ACHN (cell line): ENCODE data around the gene HS6ST2.

Experiments used
- DNase-seq: peaks from one replicate; pipeline ENCODE4 v3.0.0-alpha.2; 2015
- in situ Hi-C: cut with HindIII; loops from 2 replicates; pipeline ENCODE4 v1.10.0; 2017; ENCODE audit warnings: low sequenced_read_pairs, low pct_ligation_motif_present, low pct_unique_long_range_greater_than_20kb

HS6ST2 gene

DNA sequence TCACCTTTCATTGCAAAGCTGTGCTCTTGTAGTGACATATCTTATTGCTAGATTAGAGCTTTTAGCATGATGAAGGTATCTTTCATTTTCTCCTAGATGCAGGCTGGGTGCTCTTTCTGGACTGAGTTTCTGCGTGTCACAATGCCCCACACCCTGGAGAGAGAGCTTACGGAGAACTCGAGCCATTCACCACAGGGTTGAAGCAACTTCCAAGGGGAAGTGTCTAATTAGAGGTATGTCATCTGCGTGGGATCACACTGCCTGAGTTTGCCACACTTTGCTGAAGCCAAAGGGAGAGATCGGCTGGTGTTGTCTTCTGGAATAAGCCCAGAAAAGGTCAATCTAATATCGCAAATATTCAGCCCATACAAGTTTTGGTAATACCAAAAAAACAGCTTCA is 290.3 kb downstream of the HS6ST2 start:
- DNase-seq = no peak
- in situ Hi-C loops = no loop called here

DNA sequence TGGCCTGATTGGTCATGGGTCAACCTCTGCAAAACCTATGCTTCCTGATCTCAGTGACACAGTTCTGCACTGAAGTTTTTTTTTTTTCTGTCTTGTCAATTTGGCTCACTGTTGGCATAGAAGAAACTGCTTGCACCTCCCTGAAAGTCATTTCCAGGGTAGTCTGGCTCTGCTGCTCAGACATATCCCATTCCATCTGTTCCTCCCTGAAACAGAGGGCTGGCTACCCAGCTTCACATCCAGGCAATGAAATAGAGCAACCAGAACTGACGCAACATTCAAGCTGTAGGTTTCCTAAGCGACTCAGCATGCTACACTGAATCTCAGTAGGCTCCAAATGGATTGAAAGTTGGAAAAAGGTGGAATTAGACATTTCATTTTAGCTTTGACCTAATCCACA is 292.8 kb downstream of the HS6ST2 start:
- in situ Hi-C loops = no loop called here
- no peak for DNase-seq

DNA sequence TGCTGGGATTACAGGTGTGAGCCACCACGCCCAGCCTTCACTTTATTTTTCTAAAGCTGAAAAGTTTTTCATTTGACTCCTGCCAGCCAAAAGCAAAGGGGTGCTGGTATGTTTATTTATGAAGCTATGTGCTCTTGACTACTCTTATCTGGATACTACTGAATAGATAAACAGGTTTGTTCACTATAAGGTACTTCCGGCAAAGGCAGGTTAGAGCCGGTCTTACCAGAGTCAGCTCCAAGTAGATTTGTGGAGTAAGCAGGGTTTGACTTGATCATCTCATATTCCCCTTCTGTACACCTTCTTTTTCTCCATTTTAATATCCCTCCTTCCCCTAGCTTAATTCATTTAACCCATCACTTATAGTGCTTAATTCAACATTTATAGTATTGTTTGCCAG is 294.2 kb downstream of the HS6ST2 start:
- DNase-seq = no peak

DNA sequence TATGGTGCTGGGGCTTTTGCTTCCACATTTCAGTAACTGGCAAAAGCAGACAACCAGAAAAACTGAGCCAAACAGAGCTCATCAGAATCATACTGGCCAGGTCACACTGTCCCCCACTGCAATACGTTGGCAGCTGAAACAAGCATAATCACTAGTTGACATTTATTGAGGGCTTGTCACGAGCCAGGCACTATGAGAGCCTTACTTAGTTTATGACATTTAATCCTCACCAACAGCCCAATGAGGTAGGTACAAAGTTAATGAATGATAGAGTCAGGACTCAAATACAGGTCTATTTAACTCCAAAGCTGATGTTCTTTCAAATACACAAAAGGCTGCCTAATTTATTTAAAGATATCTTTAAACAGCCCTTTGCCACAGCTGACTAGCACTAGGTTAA is 295.6 kb downstream of the HS6ST2 start:
- DNase-seq = no peak
- in situ Hi-C loops = no loop called here

More for the DNA sequence above, 294.2 kb downstream of the HS6ST2 start:
- in situ Hi-C loops = no loop called here

DNA sequence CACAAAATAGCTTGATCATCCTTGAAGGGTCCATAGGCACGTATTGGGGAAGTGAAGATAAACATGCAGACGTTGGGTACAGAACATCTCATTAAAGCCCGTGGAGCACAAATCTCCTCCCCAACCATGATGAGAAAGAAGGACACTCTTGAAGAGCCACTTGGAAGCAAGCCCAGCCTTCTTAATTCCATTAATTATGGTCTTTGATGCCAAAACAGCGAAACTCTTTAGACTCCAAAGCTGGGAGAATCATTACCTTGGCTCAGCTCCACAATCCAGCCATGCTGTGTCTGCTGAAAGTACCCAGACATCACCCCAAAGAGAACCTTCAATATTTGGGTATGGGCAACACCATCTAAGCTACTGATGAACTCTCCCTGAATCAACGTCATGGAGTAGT is 300.6 kb downstream of the HS6ST2 start:
- in situ Hi-C loops = no loop called here
- DNase-seq = no peak

DNA sequence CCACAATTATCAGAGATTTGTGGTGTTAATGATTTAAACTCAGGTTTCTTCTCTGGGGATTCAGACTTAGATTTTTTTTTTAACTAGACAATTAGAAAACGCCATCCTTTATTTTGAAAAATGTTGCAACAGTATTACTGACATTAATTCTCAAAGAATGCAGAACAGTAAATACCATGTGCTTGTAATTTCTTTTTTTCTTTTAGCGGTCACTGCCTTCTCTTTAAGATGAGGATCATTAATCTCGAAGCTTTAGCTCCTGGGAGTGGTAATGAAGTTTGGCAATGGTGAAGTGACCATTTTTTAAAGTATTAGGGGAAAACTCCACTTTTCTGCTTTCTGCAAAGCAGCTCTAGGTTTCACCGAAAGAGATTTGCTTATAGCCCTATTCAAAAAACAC is 305.6 kb downstream of the HS6ST2 start:
- DNase-seq = no peak
- in situ Hi-C loops = no loop called here

DNA sequence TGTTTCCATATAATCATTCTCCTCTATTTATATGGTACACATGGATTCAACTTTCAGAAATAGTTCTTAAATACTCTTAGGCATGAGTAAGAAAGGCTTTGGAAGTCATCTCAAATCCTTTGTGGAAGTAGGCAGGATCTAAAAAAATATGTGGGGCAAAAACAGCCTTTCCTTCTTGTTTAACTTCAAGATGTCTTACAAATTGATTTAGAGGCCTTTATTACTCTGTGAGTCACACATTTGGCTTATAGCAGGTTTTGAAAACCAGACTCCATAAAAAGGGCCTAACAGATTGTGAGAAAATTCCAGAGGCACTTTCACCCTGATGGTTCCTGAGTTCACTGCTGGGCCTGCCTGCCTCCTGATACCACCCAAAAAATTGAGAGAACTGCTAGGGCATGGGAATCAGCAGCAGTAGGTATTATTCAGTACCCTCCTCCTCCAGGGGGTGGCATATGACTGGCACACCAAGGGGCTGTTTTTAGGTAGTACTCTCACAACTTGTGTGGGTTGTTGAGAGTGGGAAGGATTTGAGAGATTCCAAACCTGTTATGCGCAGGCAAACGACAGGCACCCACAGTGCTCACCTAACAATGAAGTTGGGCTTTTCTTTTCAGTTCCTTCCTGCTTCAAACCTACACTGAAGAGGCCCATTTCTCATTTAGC is 306.9 kb downstream of the HS6ST2 start:
- in situ Hi-C loops = no loop called here
- DNase-seq = no peak

DNA sequence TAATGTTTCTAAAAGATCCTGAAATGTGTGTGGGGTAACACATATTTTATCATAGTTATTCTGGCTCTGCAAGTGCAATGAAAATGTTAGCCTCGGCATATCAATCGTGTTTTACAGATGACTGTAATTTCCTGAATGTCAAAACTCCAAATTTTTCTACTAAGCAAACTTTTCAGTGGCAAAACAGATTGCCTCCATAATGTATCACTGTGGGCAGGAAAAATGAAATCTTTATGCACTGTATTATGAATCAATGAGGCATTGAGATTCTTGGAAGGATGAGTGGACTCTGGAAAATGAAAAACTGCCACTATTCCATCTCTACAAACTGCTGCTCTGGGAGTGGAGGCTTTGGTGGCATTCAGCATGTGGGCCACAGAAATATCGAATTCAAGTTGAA is 309.5 kb downstream of the HS6ST2 start:
- in situ Hi-C loops = no loop called here
- DNase-seq = no peak

DNA sequence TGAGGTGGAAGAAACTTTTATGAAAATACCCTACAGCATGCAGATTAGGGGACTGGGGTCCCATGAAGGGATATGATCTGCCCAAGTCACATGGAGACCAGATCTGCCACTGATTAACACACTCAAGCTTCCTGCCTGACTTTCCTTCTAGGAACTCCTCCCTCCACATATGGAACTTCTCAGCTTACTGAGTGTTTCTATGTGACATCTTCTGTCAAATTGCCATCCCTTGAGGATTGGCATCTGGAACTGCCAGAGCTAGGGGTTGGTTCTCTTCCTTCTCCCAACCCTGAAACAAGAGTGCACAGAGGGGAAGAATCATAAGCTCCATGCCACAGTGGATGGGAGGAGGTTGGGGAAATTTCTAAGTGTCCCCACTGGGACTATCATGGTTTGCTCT is 319.0 kb downstream of the HS6ST2 start:
- in situ Hi-C loops = no loop called here
- no peak for DNase-seq

DNA sequence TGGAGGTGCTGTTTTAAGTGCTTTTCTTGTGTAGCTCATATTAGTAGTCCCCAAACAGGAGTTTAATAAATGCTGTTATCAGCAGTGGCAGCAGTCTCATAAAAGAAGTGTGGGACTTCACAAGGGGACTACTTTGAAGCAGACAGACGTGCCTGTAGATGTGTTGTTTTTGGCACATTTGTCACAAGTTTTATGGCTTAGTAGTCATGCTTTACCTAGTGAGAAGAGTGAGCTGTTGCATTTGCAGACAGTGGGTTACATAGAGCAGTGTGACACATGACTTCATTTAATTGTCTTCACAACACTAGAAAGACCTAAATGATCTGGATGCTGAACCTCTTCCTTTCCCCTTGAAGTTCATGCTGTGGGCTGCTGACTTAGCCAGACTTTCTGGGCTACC is 320.1 kb downstream of the HS6ST2 start:
- in situ Hi-C loops = no loop called here
- no peak for DNase-seq

DNA sequence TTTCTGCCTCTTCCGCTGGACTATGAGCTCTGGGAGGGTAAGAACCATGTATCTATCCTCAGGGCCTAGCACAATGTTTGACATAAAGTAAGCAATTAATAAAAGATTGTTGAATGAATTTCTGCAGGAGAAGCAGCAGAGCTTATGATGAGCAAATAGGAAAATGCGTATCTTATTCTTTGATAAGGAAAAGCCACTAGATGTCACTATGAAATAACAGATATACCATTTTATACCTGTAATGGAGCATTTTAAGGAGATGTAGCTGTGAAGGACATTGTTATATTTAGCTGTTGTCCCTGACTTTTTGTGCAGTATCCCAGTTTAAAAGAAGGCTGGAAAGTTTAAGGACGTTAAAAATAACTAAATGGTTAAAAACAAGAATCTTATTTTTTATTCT is 322.3 kb downstream of the HS6ST2 start:
- peak; percentile 0 for DNase-seq
- in situ Hi-C loops = no loop called here

DNA sequence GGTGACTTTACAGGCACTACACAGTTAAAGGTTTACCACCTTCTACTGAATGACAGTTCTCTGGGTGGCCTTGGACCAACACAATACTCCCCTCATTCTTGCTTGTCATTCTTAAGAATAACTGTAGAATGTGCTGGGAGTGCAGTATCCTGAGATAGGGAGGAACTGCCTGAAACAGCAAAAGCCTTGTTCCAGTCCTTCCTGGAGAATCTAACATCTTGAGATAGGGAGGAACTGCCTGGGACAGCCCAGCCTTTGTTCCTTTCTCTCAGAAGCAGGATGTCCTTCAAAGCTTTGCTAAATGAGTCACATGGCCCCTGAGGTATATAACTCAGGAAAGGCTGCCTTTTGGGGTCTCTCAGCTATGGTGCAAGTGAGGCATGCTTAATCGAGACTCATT is 323.9 kb downstream of the HS6ST2 start:
- in situ Hi-C loops = no loop called here
- no peak for DNase-seq

DNA sequence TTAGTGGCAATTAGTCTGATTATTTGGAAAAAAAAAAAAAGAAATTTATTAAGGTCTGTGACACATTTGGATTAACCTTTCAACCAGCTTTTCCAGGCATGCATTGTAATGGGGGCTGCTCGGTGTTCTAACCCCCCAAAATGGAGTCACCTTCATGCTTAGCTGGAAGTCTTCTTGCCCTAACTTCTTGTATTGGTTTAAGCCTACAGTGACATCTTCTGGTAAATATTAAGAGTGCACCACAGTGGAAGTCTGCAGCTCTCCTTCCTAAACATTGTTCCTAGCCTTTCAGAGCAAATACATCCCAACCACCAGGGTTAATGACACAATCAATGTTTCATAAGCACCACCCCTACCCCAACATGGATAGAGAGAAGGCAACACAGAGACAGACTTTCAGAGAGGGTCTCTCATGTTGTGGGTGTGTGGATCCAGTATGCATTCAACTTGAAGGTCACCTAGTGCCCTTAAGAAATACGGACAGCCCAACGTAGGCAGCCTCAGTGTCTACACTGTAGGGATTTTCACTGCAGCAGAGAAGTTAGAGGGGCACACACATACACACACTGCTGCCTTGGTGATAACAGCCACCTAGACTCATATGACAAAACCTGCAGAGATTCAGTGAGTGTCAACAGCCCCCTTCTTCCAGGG is 326.7 kb downstream of the HS6ST2 start:
- in situ Hi-C loops = no loop called here
- DNase-seq = peak; percentile 6

DNA sequence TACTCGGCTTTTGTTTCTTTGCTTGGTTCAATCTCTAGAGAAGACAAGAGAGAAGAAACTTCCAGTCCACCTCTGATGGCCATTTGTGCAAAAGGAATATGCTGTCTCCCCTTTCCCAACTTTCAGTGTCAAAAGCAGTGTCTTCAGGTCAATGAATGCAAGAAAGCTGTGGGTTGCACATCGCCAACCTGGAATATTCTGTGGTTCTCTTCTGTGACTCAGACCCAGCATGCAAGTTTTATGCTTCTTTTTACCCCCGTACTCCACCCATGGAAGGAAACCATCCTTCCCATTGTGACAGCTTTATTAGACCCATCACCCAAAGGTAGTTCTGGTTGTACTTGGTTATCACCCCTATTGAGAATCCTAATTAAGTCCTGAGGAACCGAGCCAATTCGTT is 334.0 kb downstream of the HS6ST2 start:
- no peak for DNase-seq
- in situ Hi-C loops = no loop called here

DNA sequence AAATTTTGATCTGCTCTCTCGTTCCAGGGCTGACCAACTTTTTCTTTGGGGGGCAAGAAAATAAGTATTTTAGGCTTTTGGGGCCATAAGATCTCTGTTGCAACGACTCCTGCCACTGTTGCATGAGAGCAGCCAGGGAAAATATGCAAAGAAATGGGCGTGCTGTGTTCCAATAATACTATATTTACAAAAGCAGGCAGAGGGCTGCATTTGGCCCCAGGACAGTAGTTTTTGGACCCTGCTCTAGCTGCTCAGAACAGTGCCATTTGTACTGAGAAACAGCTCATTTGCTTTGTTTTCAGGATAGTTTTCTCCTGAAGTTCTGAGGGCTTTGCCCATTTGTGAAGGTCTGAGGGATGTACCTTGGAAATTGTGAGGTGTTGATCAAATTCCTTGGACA is 334.5 kb downstream of the HS6ST2 start:
- DNase-seq = no peak
- in situ Hi-C loops = no loop called here

DNA sequence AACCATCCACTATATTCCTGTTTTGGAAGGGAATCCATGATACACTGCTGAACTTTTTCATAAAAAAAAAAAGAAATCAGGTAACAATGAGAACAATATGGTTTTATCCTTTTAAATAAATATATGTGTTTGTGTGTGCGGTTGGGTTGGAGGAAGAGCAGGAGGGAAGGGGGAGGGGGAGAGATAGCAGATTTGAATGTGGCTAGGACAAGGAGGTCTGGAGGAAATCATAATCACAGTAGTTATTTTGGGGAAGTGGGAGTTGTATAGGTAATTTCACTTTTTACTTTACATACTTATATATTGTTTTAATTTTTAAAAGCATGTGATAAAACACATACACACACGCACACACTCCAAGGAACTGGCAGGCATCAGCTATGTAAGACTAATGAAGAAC is 335.1 kb downstream of the HS6ST2 start:
- in situ Hi-C loops = no loop called here

DNA sequence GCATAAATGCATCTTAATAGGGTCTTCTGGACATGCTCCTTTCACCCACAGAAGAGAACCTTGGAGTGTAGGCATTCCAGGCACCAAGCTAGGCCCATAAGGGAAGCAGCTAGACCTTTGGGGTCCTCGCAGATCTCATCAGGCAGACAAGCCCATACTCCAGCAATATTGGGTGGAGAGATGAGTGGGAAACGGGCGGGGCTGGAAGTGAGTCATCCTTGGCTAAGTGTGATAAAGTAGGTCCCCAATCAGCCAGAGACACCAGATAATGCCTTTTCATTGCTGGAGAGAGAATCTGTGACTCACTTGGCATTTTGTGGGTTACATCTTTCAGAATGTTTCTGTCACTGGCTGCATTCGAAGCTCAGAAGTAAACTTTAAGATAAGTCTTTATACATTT is 336.3 kb downstream of the HS6ST2 start:
- in situ Hi-C loops = no loop called here
- no peak for DNase-seq

More for the DNA sequence above, 335.1 kb downstream of the HS6ST2 start:
- no peak for DNase-seq

DNA sequence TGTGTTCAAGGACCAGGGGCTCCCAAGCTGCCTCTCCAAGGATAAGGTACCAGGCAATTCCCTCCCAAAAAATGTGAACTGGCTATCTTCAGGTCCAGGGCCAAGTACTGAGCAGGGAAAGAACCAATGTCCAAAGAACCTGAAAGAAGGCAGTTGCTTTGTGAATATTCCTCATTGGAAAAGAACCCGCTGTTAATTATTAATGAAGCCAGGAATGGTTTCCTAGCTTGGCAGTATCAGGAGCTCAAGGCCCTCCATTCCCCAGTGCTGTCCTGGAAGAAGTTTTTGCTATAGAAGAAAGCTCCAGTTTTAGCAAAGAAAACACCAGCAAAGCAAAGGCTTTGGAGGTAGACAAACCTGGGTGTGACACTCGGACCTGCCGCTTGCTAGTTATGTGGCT is 339.6 kb downstream of the HS6ST2 start:
- no peak for DNase-seq
- in situ Hi-C loops = no loop called here

DNA sequence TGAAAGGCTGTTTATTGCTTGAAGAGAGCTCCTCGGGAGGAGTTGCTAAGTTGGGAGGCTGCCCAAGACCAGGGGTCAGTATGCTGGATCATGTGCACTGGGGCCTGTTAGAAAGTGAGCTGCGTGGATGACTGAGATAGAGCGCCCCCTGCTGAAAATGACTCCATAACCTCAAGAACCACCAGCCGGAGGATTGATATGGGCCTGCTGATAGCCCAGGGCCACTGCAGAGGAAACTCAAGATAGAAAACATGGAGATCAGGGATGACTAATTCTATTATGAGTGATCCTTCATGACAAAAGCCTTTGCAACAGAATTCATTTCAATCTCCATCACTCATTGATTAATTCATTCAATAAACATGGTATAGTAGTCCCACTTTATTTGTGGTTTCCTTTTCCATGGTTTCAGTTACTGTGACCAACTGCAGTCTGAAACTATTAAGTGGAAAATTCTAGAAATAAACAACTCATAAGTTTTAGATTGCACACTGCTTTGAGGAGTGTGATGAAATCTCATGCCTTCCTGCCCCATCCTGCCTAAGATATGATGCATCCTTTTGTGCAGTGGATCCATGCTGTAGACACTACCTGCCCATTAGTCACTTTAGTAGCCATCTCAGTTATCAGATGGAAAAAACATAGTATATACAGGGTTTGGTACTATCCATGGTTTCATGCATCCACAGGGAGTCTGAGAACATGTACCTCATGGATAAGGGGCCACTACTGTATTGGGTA is 342.9 kb downstream of the HS6ST2 start:
- in situ Hi-C loops = no loop called here
- DNase-seq = peak; percentile 21

DNA sequence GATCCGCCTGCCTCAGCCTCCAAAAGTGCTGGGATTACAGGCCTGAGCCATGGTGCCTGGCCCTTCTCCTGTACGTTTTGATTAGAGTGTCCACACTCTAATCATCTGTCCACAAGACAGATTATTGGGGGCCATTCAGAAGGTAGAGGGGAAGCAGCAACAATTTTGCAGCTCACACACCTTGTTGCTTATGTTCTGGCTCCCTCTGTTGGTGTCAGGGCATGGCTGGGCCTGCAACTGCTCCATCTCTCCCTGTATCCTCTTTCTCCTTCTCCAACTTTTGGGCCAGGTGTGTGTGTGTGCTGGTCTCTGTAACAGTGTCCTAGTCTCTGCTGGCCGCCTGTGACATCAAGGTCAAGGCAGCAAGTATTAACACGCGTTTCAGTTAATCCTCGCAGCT is 344.1 kb downstream of the HS6ST2 start:
- in situ Hi-C loops = no loop called here
- DNase-seq = no peak
